Activated T-cell treated with anti-CD3 and anti-CD28 coated beads for 24 hours (primary cell): ENCODE results near the gene TMSB4X.
"Not testable (repeated sequence)": the region's sequence is repeated elsewhere in the genome, so short reads cannot be mapped to it uniquely, and the experiment has no call there.

ENCODE experiments used
- DNase-seq: peaks from one replicate; pipeline ENCODE4 v3.0.0-alpha.2; 2020; ENCODE audit warnings: low read depth

Gene TMSB4X

DNA sequence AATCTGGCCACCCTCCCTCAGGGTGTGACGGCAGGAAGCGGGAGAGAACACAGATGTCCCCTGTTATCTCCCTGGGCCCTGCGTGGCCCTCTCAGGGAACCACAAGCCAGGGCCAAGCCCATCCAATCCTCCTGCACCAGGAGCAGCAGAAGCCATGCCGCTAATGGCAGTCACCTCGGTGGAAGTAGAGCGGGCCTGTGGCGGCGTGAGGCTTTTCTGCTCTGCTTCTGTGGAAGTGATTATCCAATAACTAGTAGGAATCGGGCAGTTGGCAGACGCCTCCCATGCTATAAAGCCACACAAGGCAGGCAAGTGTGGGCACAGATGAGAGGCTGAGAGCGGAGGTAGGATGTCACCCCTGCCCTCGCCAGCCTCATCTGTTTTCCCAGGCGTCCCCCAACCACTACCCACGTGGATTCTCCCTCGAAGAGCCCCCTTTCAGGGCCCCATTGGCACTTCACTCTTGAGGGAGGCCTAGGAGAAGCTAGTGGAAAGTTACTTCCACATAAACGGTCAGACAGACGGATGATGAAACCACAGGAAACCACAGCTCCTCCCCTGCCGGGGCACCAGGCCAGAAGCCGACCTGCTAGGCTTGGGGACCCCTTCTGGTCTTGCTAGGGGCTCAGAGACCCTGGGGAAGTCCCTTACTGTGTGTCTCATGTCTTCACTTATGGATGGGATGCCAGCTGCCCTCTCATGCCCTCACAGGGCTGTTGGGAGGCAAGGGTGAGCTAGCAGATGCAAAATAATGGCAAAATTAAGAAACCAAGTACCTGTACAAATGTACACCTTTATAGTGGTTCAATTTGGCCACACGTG is 18.8 kb upstream of the TMSB4X start:
- DNase-seq, result peak; percentile 49

DNA sequence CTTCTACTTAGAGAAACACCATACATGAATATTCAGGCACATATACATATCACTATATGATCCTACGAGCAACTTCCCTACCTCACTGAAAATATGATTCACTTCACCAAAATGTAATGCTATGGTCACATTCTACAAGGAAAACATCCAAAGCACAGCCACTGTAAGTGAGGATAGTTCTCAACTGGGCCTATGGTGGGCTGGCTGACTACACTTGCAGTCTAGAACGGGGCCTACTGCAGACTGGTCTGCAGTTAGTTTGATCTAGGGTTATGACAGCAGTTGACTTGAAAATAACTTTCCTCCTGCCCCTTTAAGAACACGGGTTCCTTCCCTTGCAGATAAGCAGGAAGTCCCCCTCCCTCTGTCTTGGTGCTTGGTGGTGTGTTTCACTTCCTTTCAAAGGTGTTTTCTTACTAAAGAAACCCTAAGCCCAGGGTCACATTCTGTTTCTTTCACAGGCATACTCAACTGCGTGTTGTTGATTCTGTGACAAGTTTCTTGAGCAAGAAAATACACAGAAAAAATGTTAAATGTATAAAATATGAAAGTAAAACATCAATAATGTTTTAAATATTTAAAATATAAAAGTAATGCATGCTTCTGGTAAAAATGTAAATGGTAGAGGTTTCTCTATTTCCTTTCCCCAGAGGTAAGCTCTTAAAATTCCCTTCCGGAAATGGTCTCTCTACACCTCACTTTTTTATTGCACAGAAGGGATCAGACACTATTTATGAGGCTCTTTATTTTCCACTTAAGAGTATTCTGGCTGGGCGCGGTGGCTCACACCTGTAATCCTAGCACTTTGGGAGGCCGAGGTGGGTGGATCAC is 18.0 kb upstream of the TMSB4X start:
- no peak for DNase-seq

GRCh38 chrX:12958059-12958458 is 16.9 kb upstream of the TMSB4X start:
- DNase-seq, result no peak

GRCh38 chrX:12958461-12958860 is 16.4 kb upstream of the TMSB4X start:
- no peak for DNase-seq

DNA sequence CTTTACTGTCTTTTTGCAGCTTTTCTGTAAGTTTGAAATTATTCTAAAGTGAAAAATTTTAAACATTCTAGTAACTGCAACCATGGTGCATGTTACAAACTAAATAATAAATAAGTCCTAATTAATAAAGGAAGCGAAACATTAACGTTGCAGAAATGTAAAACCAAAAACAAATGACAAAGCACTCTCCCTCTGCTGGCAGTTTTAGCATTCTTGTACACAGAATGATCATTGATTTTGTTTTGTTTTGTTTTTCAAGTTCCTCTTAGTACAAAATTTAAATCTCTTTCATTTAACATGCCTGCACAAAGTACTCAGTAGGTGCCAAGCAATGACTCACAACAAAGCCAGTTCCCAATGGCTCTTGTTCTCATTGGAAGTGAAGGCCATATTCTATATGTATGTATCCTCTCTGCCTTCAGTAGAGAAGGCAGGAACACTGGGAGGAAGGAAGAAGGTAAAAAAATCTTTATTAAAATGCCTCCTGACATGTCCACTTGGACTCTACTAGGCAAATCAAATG is 13.7 kb upstream of the TMSB4X start:
- no peak for DNase-seq

DNA sequence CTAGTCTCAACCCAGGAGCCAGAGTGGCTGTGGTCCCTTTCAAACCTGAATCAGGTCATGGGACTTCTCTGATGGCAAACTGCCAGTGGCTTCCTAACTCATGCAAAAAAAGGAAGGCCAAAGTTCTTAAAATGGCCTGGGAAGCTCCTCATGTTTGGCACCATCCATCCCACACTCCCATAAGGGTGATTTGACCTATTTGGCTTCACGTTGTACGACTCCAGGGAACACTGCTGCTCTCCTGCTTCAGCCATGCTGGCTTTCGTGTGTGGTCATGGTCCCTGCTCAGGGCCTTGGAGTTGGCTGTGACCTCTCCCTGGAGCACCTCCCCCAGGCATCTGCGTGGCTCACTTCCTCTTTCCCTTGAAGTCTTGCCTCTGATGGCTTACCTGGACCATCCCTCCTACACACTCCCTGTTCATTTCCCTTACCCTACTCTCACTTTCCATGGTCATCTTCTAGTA is 12.8 kb upstream of the TMSB4X start:
- no peak for DNase-seq

- DNase-seq, result not testable (repeated sequence)
These were observed 11.6 kb upstream of the TMSB4X start for GRCh38 chrX:12963210-12963850.

GRCh38 chrX:12965131-12965940 is 9.6 kb upstream of the TMSB4X start:
- no peak for DNase-seq

- no peak for DNase-seq
These were observed 8.8 kb upstream of the TMSB4X start for GRCh38 chrX:12966151-12966550.

DNA sequence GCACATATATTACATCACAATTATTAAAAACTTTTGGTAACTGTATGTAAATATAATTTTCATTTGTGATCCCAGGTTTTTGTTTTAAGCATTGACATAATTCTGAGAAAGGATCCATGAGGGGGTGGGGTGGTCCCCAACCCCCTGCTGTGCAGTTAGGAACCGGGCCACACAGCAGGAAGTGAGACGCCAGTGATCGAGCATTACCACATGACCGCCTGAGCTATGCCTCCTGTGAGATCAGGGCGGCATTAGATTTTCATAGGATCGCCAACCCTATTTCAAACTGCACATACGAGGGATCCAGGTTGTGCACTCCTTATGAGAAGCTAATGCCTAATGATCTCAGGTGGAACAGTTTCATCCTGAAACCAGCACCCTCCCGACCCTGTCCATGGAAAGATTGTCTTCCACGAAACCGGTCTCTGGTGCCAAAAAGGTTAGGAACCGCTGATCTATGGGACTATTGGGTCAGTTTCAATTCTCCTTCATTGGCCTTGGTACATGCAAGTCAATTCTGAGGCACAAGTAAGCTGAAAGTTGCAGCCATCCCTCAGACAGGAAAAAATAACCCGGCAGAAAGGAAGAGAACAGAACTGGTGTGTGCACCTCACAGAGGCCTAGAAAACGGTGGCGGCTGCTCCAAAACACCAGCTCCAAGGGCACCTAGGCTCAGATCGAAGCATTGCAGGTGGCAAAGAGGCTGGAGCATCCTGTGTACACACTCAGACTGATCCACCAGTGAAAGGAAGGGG is 7.0 kb upstream of the TMSB4X start:
- no peak for DNase-seq

- DNase-seq, result no peak
These were observed 4.2 kb upstream of the TMSB4X start for GRCh38 chrX:12970691-12971202.

GRCh38 chrX:12971282-12972003 is 3.5 kb upstream of the TMSB4X start:
- DNase-seq, result no peak

- no peak for DNase-seq
These were observed 2.7 kb upstream of the TMSB4X start for GRCh38 chrX:12972243-12972642.

GRCh38 chrX:12972878-12973560 is 1.9 kb upstream of the TMSB4X start:
- no peak for DNase-seq

DNA sequence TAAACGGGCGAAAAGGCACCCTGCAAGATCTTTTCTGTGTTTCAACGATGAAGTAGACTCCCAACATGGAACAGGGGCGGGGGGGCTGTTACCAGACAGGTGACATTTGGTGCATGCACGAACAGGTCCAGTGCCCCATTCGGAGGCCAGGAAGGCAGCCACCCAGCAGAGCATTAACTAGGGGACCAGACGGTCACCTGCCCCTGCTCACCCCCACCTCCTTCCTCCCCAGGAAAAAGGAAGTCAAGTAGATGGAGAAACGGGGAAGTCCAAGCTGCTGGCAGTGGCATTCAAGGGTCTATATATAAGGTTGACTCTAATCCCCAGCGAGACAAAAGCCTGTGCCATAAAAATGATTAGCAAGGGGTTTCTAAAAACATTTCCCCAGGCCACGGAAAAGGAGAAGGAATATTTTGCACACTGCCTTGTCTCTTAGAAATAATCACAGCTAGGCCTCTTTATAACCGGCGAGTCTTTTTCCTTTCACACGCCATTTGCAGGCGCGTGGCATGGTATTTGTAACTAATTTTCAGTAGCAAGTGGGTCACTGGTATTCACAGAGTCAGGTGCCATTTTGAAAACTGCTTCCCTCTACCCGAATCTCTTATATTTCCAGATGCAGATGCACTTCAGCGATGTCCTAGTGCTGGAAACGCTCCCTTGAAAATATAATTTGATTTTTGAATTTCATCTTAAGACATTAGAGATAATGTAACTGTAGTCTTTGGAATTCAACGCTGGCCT is 1.2 kb upstream of the TMSB4X start:
- DNase-seq, result no peak

DNA sequence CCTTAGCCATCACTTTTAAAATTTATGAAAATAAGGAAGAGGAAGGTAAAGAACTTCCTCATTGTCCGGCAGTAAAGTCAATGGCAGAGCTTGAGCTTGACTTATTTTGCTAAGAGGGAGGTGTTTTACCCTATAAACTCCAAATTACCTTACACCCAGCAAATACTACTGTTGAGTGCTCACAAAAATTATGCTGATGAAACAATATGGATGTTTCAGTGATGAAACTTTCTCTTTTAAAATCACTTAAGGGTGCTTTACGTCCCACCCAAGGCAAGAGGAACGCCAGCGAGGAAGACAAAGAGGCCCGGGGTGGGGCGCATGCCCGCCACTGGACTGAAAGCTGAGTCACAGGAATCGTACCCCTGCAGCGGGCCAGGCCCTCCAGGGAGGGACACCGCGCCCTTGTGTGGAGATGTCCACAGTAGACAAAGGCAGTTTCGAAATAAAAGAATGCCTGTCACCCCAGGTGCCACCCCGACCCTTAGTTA is 560 bp upstream of the TMSB4X start:
- DNase-seq, result no peak

- DNase-seq, result no peak
These were observed 708 bp downstream of the TMSB4X start for GRCh38 chrX:12975670-12975965.

- no peak for DNase-seq
These were observed 1.2 kb downstream of the TMSB4X start for GRCh38 chrX:12975991-12976558.
